ENCODE measurements around the gene ACBD4.

The ACBD4 gene

DNA sequence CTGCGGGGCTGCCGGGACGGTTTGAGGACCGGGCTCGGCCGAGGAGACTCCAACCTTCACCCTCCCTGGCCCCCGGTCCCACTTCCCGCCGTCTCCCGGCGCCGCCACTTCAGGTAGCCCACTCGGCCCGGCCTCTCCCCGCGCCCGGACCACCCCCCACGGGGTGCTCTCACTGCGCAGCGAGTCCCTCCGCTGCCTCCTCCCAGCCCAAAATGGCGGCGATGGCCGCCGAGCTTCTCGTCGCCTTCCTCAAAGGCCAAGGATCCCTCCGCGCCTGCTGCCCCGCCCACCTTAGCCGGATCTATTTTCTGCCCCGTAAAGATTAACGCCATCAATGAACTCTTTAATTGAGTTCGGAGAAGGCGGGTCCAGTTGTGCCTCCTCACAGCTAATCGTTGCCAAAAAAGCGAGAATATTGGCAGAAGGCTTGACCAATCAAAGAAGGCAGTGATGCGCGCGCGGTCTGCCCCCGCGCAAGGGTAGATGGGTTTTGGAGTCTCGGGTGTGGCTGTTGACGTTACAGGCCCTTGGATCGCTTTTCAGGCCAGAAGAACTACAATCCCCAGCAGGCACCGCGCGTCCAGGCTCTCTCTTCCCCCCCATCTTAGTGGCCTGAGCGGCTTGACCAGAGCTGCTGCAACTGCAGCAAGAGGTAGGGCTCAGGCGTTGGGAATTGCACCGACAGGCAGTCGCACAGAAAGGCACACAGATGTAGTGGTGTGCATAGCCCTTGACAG lies 26.0 kb downstream of the ACBD4 start, which contains the start of gene HEXIM2:
Gene HEXIM2, plus strand, starts transcription at position 588 of the 737 bp plus-strand sequence. CDS start 919 bp downstream, outside the sequence.
- DNase-seq: peak; percentile 99

DNA sequence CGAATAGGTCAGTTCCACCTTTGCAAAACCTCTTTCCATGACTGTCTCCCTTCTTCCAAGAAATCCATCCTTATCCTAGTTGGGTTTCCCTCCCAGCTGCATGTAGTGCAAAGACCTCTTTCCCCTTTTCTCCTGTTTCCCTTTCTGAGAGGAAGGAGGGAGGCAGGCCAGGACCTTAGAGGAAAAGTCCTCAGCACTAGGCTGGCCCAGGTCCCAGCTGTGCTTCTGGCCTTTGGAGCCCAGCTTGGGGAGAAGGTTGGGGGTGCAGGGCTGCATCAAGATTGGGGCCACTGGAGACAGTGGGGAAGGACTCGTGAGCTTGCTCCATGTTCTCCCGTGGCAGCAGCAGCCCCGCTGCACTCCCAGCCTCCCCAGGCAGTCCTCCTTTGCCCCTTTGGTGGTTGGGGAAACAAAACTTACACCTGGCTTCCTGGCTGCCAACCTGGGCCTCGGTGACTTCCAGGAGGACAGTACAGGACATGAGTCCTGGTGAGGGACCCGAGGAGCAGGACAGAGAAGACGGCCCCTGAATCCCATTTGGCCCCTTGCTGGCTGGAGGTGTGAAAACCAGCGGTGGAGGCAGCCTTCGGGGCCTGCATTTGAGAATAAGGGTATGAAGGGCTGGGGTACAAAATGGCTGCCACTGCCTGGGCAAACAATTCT lies 26.7 kb downstream of the ACBD4 start:
- DNase-seq: no peak

DNA sequence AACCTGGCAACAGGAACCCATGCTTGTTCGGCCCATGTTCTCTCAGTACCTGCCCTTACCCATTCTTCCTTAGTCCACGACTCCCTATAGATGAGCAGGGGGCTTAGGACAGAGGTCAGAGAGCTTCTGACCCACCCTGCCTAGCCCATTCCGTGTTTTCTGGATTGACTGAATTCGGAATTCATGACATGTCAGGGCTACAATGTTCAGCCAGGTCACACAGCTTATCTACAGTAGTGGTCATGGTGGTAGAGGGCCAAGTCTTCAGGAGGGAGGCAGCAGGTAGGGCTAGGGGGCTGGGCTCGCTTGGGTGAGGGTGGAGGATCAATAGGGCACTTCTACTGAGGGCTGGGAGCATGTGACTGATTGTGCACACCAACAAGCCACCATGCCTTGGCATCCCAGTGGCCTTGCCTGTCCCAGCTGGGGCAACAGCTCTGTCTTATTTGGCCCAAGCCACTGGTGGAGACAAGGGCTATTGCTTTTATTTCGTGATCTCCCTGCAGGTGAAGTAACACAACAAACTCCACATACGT lies 29.3 kb downstream of the ACBD4 start:
- DNase-seq: no peak

DNA sequence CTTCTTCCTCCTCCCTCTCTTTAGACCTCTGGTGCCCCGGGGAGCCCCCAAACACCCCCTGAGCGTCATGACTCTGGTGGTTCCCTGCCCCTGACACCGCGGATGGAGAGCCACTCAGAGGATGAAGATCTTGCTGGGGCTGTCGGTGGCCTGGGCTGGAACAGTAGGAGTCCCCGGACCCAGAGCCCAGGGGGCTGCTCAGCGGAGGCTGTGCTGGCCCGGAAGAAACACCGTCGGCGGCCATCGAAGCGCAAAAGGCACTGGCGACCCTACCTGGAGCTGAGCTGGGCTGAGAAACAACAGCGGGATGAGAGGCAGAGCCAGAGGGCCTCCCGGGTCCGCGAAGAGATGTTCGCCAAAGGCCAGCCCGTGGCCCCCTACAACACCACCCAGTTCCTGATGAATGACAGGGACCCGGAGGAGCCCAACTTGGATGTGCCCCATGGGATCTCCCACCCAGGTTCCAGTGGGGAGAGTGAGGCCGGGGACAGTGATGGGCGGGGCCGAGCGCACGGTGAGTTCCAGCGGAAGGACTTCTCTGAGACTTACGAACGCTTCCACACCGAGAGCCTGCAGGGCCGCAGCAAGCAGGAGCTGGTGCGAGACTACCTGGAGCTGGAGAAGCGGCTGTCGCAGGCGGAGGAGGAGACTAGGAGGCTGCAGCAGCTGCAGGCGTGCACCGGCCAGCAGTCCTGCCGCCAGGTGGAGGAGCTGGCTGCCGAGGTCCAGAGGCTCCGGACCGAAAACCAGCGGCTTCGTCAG lies 33.7 kb downstream of the ACBD4 start:
- DNase-seq: no peak

DNA sequence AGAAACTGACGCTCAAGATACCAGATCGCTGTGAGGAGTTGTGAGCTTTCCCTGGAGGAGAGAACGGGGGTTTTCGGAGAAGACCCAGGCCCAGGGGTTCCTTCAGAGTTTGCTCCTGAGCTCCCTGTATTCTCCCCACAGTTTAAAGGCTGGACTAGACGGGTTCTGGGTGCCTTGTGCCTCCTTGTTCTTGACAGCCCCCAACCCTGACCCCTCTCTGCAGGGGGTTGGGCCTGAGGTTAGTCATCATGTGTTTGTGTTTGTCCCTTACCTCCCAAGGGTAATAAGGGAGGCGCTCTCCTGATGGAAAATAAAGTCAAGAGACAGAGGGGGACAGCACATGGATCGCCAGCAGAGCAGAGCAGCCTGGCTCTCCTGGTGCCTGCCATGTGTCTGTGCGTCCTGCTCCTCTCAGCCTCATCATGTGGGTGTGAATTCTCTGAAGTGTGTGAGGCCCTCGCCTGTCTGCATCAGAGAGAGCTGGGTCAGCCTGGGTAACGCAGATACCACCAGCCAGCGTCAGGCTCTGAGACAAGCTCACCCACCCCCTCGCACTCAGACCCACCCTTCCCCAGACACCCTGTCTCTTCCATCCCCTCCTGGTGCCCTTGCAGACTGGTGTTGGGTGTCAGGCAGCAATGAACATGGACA lies 34.9 kb downstream of the ACBD4 start:
- DNase-seq: no peak

DNA sequence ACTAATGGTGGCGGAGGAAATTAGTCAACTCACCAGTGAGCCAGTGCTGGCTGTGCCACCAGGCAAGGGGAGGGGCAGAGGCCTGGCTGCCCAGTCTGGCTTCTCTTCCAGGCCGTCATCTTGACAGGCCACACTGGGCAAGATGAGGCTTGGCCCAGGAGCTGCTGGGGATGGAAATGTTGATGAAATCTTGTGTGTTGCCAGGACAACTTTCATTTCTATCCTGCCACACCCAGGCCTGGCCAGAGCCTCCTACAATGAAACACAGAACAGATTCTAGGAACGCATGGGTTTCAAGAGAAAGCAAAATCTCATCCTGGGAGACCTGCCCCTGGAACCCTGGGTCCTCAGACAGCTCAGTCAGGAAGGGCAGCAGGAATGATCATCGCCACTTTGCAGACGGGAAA lies 35.4 kb downstream of the ACBD4 start:
- DNase-seq: no peak

DNA sequence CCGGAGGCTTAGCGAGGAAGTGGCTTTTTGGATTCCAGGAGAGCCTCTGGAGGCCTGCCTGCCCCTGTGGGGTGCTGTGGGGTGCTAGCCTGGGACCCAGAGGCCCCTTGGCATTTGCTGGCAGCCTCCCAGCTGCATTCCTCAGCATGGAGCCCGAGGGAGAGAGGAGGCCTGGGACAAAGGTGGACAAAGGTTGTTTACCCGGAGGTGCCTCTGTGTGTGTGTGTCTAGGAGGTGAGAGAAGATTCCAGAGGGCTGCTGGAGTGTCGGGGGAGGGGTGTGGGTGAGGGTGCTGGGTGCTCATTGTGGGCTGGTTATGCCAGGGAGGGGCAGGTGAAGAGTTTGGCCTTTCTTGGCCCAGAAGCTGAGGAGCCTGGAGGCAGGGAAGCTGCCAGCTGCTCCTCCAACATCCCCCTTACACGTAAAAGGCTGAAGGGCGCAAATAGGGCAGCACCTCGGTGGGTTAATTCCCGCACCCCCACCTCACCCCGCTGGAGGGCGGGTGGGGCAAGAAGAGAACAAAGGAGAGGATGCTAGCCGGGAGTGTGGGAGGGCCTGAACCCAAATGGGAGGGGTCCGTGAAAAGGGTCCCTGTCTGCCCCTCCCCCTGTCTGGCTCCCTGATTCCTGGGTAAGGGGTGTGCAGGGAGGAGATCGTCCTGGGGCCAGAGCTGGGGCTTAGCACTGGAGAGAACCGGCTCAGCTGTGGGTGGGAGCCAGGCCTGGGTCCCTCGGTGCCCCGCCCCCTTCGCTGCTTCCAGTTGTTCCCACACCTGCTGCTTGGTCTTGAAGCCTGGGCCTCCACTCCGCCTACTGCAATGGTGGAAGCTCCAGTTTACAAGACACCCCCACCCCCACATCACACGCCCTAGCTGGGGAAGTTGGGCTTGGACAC lies 36.1 kb downstream of the ACBD4 start:
- no peak for DNase-seq

DNA sequence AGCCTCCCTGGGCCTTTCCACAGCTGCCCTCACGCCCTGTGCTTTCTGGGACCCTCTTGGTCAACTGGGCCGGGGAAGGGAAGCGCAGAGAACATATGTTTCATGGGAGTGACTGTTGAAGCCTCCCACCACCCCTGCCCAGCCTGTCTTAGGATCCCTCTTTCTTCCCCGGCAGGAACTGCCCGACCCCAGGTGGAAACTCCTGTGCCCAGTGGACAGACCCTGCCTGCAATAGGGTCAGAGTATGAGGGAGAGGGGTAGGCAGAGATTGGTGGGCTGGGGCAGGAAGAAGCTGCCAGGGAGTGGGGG lies 36.7 kb downstream of the ACBD4 start:
- no peak for DNase-seq

DNA sequence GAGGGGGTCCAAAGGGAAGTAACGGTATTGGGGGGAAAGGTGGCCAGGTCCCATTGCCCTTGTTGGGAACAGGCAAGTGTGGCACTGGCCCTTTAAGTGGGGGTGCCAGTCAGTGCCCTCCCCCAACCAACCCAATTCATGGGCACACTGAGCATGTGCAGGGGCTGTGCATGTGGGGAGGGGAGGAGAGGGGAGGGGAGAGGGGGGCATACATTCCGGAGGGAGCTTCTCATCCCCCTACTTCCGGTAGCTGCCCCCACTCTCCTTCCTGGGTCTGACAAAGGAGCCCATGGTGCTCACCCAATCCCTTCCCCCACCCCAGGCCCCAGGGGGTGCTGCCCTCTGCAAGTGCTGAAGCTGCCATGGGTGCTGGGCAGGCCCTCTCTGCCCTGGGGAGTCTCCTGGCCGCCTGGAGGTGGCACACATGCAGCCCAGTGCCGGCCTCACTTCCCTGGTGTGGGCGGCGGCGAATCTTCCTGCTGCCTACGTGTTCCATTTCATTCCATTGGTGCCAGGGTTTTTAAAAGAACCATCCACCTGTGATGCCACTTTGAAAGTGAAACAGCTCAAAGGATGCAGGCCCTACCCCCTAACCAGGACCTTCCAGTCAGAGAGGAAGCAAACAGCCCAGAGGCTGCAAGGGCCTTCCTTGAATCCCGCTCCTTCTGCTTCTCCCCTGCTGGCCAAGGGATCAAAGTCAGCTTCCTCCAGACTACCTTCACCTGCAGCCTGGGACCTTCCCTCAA lies 37.2 kb downstream of the ACBD4 start:
- DNase-seq: peak; percentile 52

DNA sequence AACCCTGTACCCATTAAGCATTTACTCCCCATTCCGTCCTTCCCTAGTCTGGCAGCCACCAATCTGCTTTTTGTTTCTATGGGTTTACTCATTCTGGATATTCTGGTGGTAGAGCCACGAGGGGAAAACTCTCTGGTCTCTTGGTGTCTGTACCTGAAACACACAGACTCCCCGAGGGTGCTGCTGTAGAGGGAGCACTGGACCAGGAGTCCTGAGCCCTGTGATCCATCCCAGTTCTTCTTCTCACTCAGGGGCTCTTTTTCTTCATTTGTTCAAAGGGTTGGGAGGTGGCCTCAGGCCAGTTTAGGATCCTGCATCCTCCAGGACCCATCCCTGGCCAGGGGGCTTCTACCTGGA lies 40.2 kb downstream of the ACBD4 start:
- no peak for DNase-seq

DNA sequence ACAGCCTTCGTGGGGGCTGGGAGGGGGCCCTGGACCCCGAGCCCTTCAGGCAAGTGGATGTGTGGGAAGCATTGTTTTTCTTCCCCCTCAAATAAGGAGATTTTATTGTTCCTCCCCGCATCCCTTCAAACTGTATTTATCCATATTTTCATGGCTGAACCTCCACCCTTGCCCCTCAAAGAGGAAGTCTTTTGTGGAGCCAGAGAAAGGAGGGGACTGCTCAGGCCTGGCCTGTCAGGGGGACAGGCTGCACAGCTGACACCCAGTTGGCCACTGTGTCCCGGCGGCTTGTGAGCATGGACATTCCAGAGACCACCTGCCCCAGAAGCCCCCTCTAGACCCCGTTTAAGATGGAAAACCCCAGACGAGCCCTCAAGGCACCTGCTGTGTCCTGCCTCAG lies 42.1 kb downstream of the ACBD4 start:
- DNase-seq: no peak

DNA sequence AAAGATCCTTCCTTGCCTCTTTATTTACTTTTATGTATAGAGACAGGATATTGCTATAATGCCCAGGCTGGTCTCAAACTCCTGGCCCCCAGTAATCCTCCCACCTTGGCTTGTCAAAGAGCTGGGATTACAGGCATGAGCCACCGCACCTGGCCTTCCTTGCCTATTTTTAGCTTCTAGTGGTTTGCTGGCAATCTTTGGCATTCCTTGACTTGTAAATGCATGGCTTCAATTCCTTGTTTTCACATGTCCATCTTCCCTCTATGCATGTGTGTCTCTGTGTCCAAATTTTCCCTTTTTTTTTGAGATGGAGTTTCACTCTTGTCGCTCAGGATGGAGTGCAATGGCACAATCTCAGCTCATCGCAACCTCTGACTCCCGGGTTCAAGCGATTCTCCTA lies 48.7 kb downstream of the ACBD4 start:
- no peak for DNase-seq

DNA sequence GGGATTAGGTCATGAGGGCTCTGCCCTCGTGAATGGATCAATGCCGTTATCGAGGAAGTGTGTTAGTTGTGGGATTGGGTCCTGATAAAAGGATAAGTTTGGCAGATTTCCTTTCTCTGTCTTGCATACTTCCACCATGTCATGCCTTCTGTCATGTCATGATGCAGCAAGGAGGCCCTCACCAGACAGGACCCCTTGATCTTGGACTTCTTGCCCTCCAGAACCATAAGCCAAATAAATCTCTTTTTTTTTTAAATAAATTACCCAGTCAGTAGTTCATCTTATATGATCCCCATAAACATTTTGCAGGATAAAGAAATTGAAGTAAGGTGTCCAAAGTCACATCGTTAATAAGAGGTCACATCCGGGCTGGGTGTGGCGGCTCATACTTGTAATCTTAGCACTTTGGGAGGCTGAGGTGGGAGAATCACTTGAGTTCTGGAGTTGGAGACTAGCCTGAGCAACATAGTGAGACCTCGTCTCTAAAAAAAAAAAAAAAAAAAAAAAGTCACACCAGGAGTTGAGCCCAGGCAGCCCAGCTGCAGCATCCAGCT lies 51.4 kb downstream of the ACBD4 start:
- DNase-seq: no peak

DNA sequence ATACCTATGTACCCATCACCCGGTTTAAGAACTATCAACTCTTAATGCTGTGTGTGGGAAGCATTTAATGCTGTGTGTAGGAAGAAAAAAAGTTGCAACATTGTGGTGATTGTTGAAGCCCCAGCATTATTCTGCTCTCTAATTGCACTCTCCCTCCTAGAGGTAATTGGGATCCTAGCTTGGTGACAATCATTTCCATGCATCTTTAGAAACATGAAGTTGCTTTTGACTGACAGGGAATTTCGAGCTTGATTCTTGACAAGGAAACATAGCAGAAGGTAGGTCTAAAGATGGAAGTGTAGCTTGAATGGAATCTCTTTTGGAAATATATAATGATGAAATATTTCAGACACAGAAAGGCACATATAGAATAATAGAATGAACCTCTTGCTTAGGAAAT lies 53.5 kb downstream of the ACBD4 start:
- DNase-seq: no peak

DNA sequence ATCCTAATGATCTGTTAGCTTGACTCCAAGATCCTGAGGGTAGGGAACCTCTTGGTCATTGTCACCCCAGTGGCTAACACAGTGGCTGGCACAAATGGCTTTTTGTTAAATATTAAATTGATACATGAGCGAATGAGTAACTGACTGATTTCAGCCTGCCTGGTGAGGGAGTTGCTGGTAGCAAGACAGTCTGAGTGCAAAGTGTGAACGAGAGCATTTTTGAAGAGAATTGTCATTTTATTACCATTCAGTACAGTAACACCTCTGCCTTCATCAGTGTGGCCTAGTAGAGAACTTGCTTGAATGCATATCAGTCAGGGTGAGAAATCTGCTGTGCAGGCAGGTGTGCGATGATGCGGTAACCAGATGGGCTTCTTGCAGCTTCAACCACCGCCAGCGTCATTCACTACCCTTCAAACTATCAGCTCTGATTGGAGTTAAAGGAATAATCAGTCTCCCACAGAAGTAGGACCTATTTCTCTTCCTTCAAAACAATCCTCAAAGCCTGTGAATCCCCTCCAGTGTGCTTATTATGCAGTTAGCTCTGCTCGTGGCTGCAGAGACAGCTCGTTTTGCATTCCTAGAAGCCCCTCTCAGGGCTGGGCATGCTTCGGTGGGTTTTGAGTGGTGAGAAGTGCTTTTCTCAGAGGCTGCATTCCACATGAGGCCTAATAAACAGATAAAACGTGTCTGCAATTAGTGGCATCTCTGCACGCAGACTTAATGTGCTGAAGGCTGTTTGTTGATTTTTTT lies 55.2 kb downstream of the ACBD4 start:
- no peak for DNase-seq

Measured in activated CD4-positive, alpha-beta T cell treated with anti-CD3 and anti-CD28 coated beads, Interleukin-2, amount 50 U/mL, for 16 hours (primary cell).